ENCODE data around the gene BCL2L15. TPM values are rescaled to one million over a fixed set of nuclear protein-coding genes. Genes with fewer than 3 reads are reported as not detected.

Gene BCL2L15
- total RNA-seq, 1 donor from 2014 or later: 0.81 TPM

DNA sequence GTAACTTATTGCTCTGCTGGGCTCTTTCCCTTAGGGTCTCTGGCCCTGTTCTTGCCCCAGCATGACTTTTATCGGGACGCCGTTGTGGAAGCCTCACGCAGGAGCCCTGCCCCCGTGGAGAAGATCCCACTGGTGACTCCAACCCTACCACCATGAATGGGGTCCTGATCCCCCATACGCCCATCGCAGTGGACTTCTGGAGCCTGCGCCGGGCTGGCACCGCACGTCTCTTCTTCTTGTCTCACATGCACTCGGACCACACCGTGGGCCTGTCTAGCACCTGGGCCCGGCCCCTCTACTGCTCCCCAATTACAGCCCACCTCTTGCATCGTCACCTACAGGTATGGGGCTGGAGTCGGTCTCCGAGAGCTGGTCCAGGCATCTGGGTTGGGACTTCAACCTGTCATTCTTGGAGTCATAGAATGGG, 18.1 kb upstream of the BCL2L15 start:
- Mint-ChIP-seq H3K27ac (ENCODE audit: unreplicated experiment) (peak overlapping the region; percentile 94), H3K9me3 (ENCODE audit: unreplicated experiment) (no peaks in the 10 kb centered on the region), H3K4me3 (ENCODE audit: unreplicated experiment) (peak overlapping the region; percentile 90), H3K36me3 (ENCODE audit: unreplicated experiment) (peaks cover 10% of the 10 kb centered on the region), H3K4me1 (ENCODE audit: unreplicated experiment) (peaks cover 21% of the 10 kb centered on the region), H3K27me3 (ENCODE audit: unreplicated experiment) (no peaks in the 10 kb centered on the region)
- TF ChIP-seq CTCF (IDR thresholded peaks at IDR 0.05): no peak
- no peak for DNase-seq (ENCODE audit: extremely low spot score, unreplicated experiment)

GRCh38 chr1:113904674-113905434, 17.5 kb upstream of the BCL2L15 start, which contains the start of the genes AP4B1 and DCLRE1B:
AP4B1 (minus strand) TSS chr1:113904799; CDS start chr1:113904717, 82 bp downstream.
DCLRE1B (plus strand) TSS chr1:113905326; CDS start chr1:113905587, 261 bp downstream.
- DNase-seq (ENCODE audit: extremely low spot score, unreplicated experiment): peak; percentile 99
- Mint-ChIP-seq H3K4me3 (ENCODE audit: unreplicated experiment) (peak within 1 kb of the TSS; percentile 90), H3K36me3 (ENCODE audit: unreplicated experiment) (peaks cover 15% of the 10 kb centered on the region), H3K9me3 (ENCODE audit: unreplicated experiment) (no peaks in the 10 kb centered on the region), H3K4me1 (ENCODE audit: unreplicated experiment) (peaks cover 21% of the 10 kb centered on the region), H3K27me3 (ENCODE audit: unreplicated experiment) (no peaks in the 10 kb centered on the region), H3K27ac (ENCODE audit: unreplicated experiment) (peak within 1 kb of the TSS; percentile 94)
- peak; percentile 70 for TF ChIP-seq CTCF (IDR thresholded peaks at IDR 0.05)

GRCh38 chr1:113904293-113904673, 16.9 kb upstream of the BCL2L15 start:
- DNase-seq (ENCODE audit: extremely low spot score, unreplicated experiment): no peak
- peaks cover 17% of the 10 kb centered on the region for H3K36me3 Mint-ChIP-seq (ENCODE audit: unreplicated experiment)
- H3K9me3 Mint-ChIP-seq (ENCODE audit: unreplicated experiment): no peaks in the 10 kb centered on the region
- no peaks in the 10 kb centered on the region for H3K27me3 Mint-ChIP-seq (ENCODE audit: unreplicated experiment)
- H3K4me1 Mint-ChIP-seq (ENCODE audit: unreplicated experiment): peaks cover 21% of the 10 kb centered on the region
- H3K4me3 Mint-ChIP-seq (ENCODE audit: unreplicated experiment): peak overlapping the region; percentile 90
- peak overlapping the region; percentile 94 for H3K27ac Mint-ChIP-seq (ENCODE audit: unreplicated experiment)
- no peak for TF ChIP-seq CTCF (IDR thresholded peaks at IDR 0.05)

- peaks cover 19% of the 10 kb centered on the region for H3K36me3 Mint-ChIP-seq (ENCODE audit: unreplicated experiment)
- peak overlapping the region; percentile 90 for H3K4me3 Mint-ChIP-seq (ENCODE audit: unreplicated experiment)
- H3K27ac Mint-ChIP-seq (ENCODE audit: unreplicated experiment): peak overlapping the region; percentile 94
- H3K4me1 Mint-ChIP-seq (ENCODE audit: unreplicated experiment): peaks cover 21% of the 10 kb centered on the region
- DNase-seq (ENCODE audit: extremely low spot score, unreplicated experiment): no peak
- no peak for TF ChIP-seq CTCF (IDR thresholded peaks at IDR 0.05)
- H3K9me3 Mint-ChIP-seq (ENCODE audit: unreplicated experiment): no peaks in the 10 kb centered on the region
- H3K27me3 Mint-ChIP-seq (ENCODE audit: unreplicated experiment): no peaks in the 10 kb centered on the region
Measured at GRCh38 chr1:113903501-113904292, 16.3 kb upstream of the BCL2L15 start.

DNA sequence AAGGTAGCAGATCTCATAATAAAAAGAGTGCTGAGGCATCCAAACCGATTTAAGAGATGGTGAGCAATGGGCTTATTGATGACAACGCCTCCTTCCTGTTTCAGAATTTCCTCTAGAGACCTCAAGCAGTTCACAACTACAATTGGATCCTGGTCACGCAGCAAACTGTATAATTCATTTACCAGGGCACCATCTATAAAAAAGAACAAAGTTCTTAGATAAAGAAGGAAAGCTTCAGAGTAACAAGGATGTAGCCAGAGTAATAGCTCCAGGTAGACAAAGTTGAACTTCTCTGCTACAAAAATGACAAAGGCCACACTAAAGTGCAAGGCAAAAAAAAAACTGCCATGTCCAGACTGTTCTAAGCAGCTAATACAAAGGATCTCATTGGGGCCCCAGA, 13.8 kb upstream of the BCL2L15 start:
- Mint-ChIP-seq H3K36me3 (ENCODE audit: unreplicated experiment) (peaks cover 37% of the 10 kb centered on the region), H3K27me3 (ENCODE audit: unreplicated experiment) (no peaks in the 10 kb centered on the region), H3K9me3 (ENCODE audit: unreplicated experiment) (no peaks in the 10 kb centered on the region), H3K4me1 (ENCODE audit: unreplicated experiment) (peaks cover 18% of the 10 kb centered on the region), H3K27ac (ENCODE audit: unreplicated experiment) (no peak overlapping the region), H3K4me3 (ENCODE audit: unreplicated experiment) (no peak overlapping the region)
- TF ChIP-seq CTCF (IDR thresholded peaks at IDR 0.05): no peak
- DNase-seq (ENCODE audit: extremely low spot score, unreplicated experiment): no peak
